HFF-Myc (cell line): ENCODE measurements around the gene SIVA1.

Source experiments
- DNase-seq: peaks from one replicate; pipeline ENCODE4 v3.0.0-alpha.2; 2011; ENCODE audit warnings: low read depth; ENCODE audit errors: extremely low read depth
- H3K4me3 ChIP-seq: replicated peaks from 2 replicates; pipeline ENCODE4 v1.5.1; 2011; ENCODE audit warnings: low read depth, mild to moderate bottlenecking, control low read depth, low read length
- CTCF ChIP-seq: IDR thresholded peaks from 2 replicates; pipeline ENCODE4 v1.5.1; 2012; ENCODE audit warnings: mild to moderate bottlenecking, low read depth, low read length, control low read depth; ENCODE audit errors: missing control alignments

The SIVA1 gene

GRCh38 chr14:104757681-104758392 lies 4.9 kb downstream of the SIVA1 start:
- H3K4me3 ChIP-seq = no peak overlapping the region

GRCh38 chr14:104758981-104759969 lies 6.3 kb downstream of the SIVA1 start:
- DNase-seq = no peak
- H3K4me3 ChIP-seq = no peak overlapping the region
- no peak for TF ChIP-seq CTCF

More at GRCh38 chr14:104757681-104758392, 4.9 kb downstream of the SIVA1 start:
- no peak for TF ChIP-seq CTCF
- no peak for DNase-seq

- DNase-seq = no peak
- H3K4me3 ChIP-seq = no peak overlapping the region
- no peak for TF ChIP-seq CTCF
Observed at GRCh38 chr14:104765517-104765916, 12.6 kb downstream of the SIVA1 start.

GRCh38 chr14:104766256-104766862 lies 13.4 kb downstream of the SIVA1 start:
- H3K4me3 ChIP-seq = no peak overlapping the region
- no peak for TF ChIP-seq CTCF
- DNase-seq = no peak

- no peak for DNase-seq
- no peak for TF ChIP-seq CTCF
- H3K4me3 ChIP-seq = no peak overlapping the region
Observed at GRCh38 chr14:104766863-104767633, 14.1 kb downstream of the SIVA1 start.

- no peak for DNase-seq
- no peak overlapping the region for H3K4me3 ChIP-seq
- no peak for TF ChIP-seq CTCF
Observed at GRCh38 chr14:104767634-104767918, 14.6 kb downstream of the SIVA1 start.
